MCF 10A (cell line): ENCODE data around the gene SIM1. TPM values are rescaled to one million over a fixed set of nuclear protein-coding genes. Genes with fewer than 3 reads are reported as not detected.

Source experiments
- BruUV-seq: library from RNA; stranded (reverse); fragments of 400-500 nt; replicated peaks from 2 replicates; lab custom pipeline; 2021; lab: Mats Ljungman, UMichigan
- CTCF ChIA-PET: fragments of 300-600 bp; sonication (Branson Sonifier 250); formaldehyde crosslinking; extraction: SDS; loops from one replicate; lab custom pipeline; 2021; ENCODE audit warnings: antibody characterized with exemption, inconsistent platforms; lab: Yijun Ruan, JAX
- POLR2A ChIA-PET: fragments of 300-600, 350-650 bp; sonication (Branson Sonifier 250); formaldehyde crosslinking; extraction: SDS; loops from one replicate; lab custom pipeline; 2020; ENCODE audit warnings: antibody characterized with exemption, inconsistent platforms; lab: Yijun Ruan, JAX
- DNase-seq: peaks from one replicate; pipeline ENCODE4 v3.0.0-alpha.2; 2018; ENCODE audit not compliant: unreplicated experiment
- H3K27ac Mint-ChIP-seq: one replicate; pipeline ENCODE4 v1.8.0; 2022; ENCODE audit warnings: mild to moderate bottlenecking, low read depth, mixed read lengths; ENCODE audit not compliant: unreplicated experiment
- H3K27me3 Mint-ChIP-seq: one replicate; pipeline ENCODE4 v1.8.0; 2022; ENCODE audit warnings: mixed read lengths; ENCODE audit not compliant: insufficient read depth, unreplicated experiment
- H3K36me3 Mint-ChIP-seq: one replicate; pipeline ENCODE4 v1.8.0; 2022; ENCODE audit warnings: mild to moderate bottlenecking, moderate library complexity, mixed read lengths; ENCODE audit not compliant: insufficient read depth, unreplicated experiment
- H3K4me1 Mint-ChIP-seq: one replicate; pipeline ENCODE4 v1.8.0; 2022; ENCODE audit warnings: mixed read lengths; ENCODE audit not compliant: insufficient read depth, unreplicated experiment
- H3K4me3 Mint-ChIP-seq: one replicate; pipeline ENCODE4 v1.8.0; 2022; ENCODE audit warnings: mild to moderate bottlenecking, moderate library complexity, mixed read lengths; ENCODE audit not compliant: unreplicated experiment
- H3K9me3 Mint-ChIP-seq: one replicate; pipeline ENCODE4 v1.8.0; 2022; ENCODE audit warnings: mixed read lengths; ENCODE audit not compliant: unreplicated experiment
- CTCF ChIP-seq: fragments of 200-600 bp; IDR thresholded peaks from one replicate; pipeline ENCODE4 v1.8.0; 2022; ENCODE audit warnings: antibody characterized with exemption, mild to moderate bottlenecking; ENCODE audit not compliant: unreplicated experiment
- intact Hi-C: fragments of 100-400 bp; cut with micrococcal nuclease; formaldehyde crosslinking; loops from 2 replicates; pipeline ENCODE4 v1.14.1; 2022
- total RNA-seq: library from RNA; stranded (reverse); gene quantifications from 2 replicates; pipeline ENCODE4 v1.2.3, GENCODE V29; 2022

The SIM1 gene
- total RNA-seq, 1 experiment from 2014 or later: not detected

GRCh38 chr6:100440935-100441334 lies 23.8 kb downstream of the SIM1 start:
- H3K36me3 Mint-ChIP-seq: no peaks in the 10 kb centered on the region
- H3K27me3 Mint-ChIP-seq: no peaks in the 10 kb centered on the region
- CTCF ChIA-PET: no interaction called here
- no TSS peak for BruUV-seq
- H3K27ac Mint-ChIP-seq: no peak overlapping the region
- H3K4me1 Mint-ChIP-seq: peaks cover 2% of the 10 kb centered on the region
- no peak for TF ChIP-seq CTCF
- POLR2A ChIA-PET: no interaction called here
- no peak overlapping the region for H3K4me3 Mint-ChIP-seq
- H3K9me3 Mint-ChIP-seq: no peaks in the 10 kb centered on the region
- no peak for DNase-seq
- intact Hi-C loops: no loop called here

GRCh38 chr6:100435299-100435698 lies 29.4 kb downstream of the SIM1 start:
- no peak overlapping the region for H3K4me3 Mint-ChIP-seq
- CTCF ChIA-PET: interaction anchor here (0.7 to 1.6 kb wide), 4 partner anchors 9 to 319 kb away, joined by 3 to 5 read pairs (median 3); no protein-coding TSS in a partner anchor
- no TSS peak for BruUV-seq
- POLR2A ChIA-PET: interaction anchor here (0.6 kb wide), 1 partner anchor 26 kb away, joined by 3 read pairs; no protein-coding TSS in a partner anchor
- DNase-seq: peak; percentile 24
- H3K36me3 Mint-ChIP-seq: no peaks in the 10 kb centered on the region
- TF ChIP-seq CTCF: no peak
- H3K27me3 Mint-ChIP-seq: no peaks in the 10 kb centered on the region
- peaks cover 6% of the 10 kb centered on the region for H3K4me1 Mint-ChIP-seq
- intact Hi-C loops: no loop called here
- H3K9me3 Mint-ChIP-seq: no peaks in the 10 kb centered on the region
- no peak overlapping the region for H3K27ac Mint-ChIP-seq

- H3K4me1 Mint-ChIP-seq: peaks cover 6% of the 10 kb centered on the region
- intact Hi-C loops: no loop called here
- no peak overlapping the region for H3K4me3 Mint-ChIP-seq
- ChIA-PET POLR2A (interaction anchor here (0.6 kb wide), 1 partner anchor 580 kb away, joined by 3 read pairs; no protein-coding TSS in a partner anchor), CTCF (interaction anchor here (1.6 kb wide), 1 partner anchor 27 kb away, joined by 5 read pairs; no protein-coding TSS in a partner anchor)
- no peak for TF ChIP-seq CTCF
- no peak overlapping the region for H3K27ac Mint-ChIP-seq
- no peaks in the 10 kb centered on the region for H3K27me3 Mint-ChIP-seq
- no peaks in the 10 kb centered on the region for H3K9me3 Mint-ChIP-seq
- H3K36me3 Mint-ChIP-seq: no peaks in the 10 kb centered on the region
- no TSS peak for BruUV-seq
- DNase-seq: no peak
These were observed 30.8 kb downstream of the SIM1 start for GRCh38 chr6:100433726-100434435.

- POLR2A ChIA-PET: interaction anchor here (0.6 kb wide), 1 partner anchor 24 kb away, joined by 3 read pairs; no protein-coding TSS in a partner anchor
- no peak for DNase-seq
- CTCF ChIA-PET: interaction anchor here (0.8 kb wide), 2 partner anchors 29 to 174 kb away, joined by 3 to 4 read pairs; no protein-coding TSS in a partner anchor
- Mint-ChIP-seq H3K27me3 (no peaks in the 10 kb centered on the region), H3K27ac (no peak overlapping the region), H3K36me3 (no peaks in the 10 kb centered on the region), H3K9me3 (no peaks in the 10 kb centered on the region), H3K4me3 (no peak overlapping the region), H3K4me1 (peaks cover 6% of the 10 kb centered on the region)
- BruUV-seq: no TSS peak
- TF ChIP-seq CTCF: no peak
- intact Hi-C loops: no loop called here
These were observed 32.6 kb downstream of the SIM1 start for GRCh38 chr6:100432136-100432535.
